MM.1S (cell line): ENCODE results near the gene GTPBP3.

Source experiments
- DNase-seq: peaks from one replicate; pipeline ENCODE4 v3.0.0-alpha.2; 2015
- H2AFZ ChIP-seq: fragments of 300-600 bp; sonication (generic); 2 replicates; pipeline ENCODE4 v1.6.0; 2016; ENCODE audit warnings: antibody characterized with exemption, low read length
- H3F3A ChIP-seq: fragments of 300-600 bp; sonication (generic); 2 replicates; pipeline ENCODE4 v1.6.1; 2016; ENCODE audit warnings: mild to moderate bottlenecking, antibody characterized with exemption, low read length, moderate library complexity, mixed read lengths; ENCODE audit not compliant: insufficient read depth
- H3K27ac ChIP-seq: fragments of 300-600 bp; sonication (generic); 2 replicates; pipeline ENCODE4 v1.5.1; 2016; ENCODE audit warnings: mild to moderate bottlenecking, low read length
- H3K27me3 ChIP-seq: fragments of 300-600 bp; sonication (generic); replicated peaks from 2 replicates; pipeline ENCODE4 v1.6.0; 2016; ENCODE audit warnings: low read length; ENCODE audit not compliant: insufficient read depth
- H3K36me3 ChIP-seq: fragments of 300-600 bp; sonication (generic); replicated peaks from 2 replicates; pipeline ENCODE4 v1.6.1; 2016; ENCODE audit warnings: mild to moderate bottlenecking, low read length, mixed read lengths; ENCODE audit not compliant: insufficient read depth
- H3K4me1 ChIP-seq: fragments of 300-600 bp; sonication (generic); 2 replicates; pipeline ENCODE4 v1.6.1; 2016; ENCODE audit warnings: low read length, mixed read lengths
- H3K4me2 ChIP-seq: fragments of 300-600 bp; sonication (generic); 2 replicates; pipeline ENCODE4 v1.6.0; 2016; ENCODE audit warnings: low read depth, low read length
- H3K4me3 ChIP-seq: fragments of 300-600 bp; sonication (generic); 2 replicates; pipeline ENCODE4 v1.5.1; 2016; ENCODE audit warnings: low read length, mixed read lengths
- H3K79me2 ChIP-seq: fragments of 300-600 bp; sonication (generic); 2 replicates; pipeline ENCODE4 v1.6.1; 2016; ENCODE audit warnings: mixed run types, low read length, mixed read lengths
- H3K9ac ChIP-seq: fragments of 300-600 bp; sonication (generic); 2 replicates; pipeline ENCODE4 v1.6.1; 2016; ENCODE audit warnings: low read length, mixed read lengths
- H3K9me2 ChIP-seq: fragments of 300-600 bp; sonication (generic); replicated peaks from 2 replicates; pipeline ENCODE4 v1.6.1; 2016; ENCODE audit warnings: mild to moderate bottlenecking, low read length, mixed read lengths; ENCODE audit not compliant: insufficient read depth
- H3K9me3 ChIP-seq: fragments of 300-600 bp; sonication (generic); replicated peaks from 2 replicates; pipeline ENCODE4 v1.6.1; 2016; ENCODE audit warnings: mild to moderate bottlenecking, low read length, mixed read lengths; ENCODE audit not compliant: insufficient read depth
- H4K20me1 ChIP-seq: fragments of 300-600 bp; sonication (generic); 2 replicates; pipeline ENCODE4 v1.6.1; 2016; ENCODE audit warnings: mild to moderate bottlenecking, low read length, moderate library complexity, mixed read lengths; ENCODE audit not compliant: insufficient read depth
- EZH2 ChIP-seq: fragments of 300-600 bp; sonication (generic); optimal IDR thresholded peaks from 2 replicates; pipeline ENCODE3; 2017; ENCODE audit warnings: low read depth, mild to moderate bottlenecking, antibody characterized with exemption, low read length, mixed read lengths
- EZH2phosphoT487 ChIP-seq: fragments of 300-600 bp; sonication (generic); IDR thresholded peaks from 2 replicates; pipeline ENCODE4 v1.6.1; 2018; ENCODE audit warnings: antibody characterized with exemption, low read length
- TF ChIP-seq, protein P1 (sequence below): fragments of 300-600 bp; sonication (generic); IDR thresholded peaks from 2 replicates; pipeline ENCODE4 v1.5.1; 2016; ENCODE audit warnings: antibody characterized with exemption, low read length, mixed read lengths

Gene GTPBP3

GRCh38 chr19:17332677-17333581 is 4.4 kb upstream of the GTPBP3 start:
- Histone ChIP-seq H3K27ac (no peak overlapping the region), H3K9ac (no peak overlapping the region), H3K4me2 (no peak overlapping the region), H2AFZ (no peak overlapping the region), H3F3A (peaks cover 18% of the 10 kb centered on the region), H3K9me2 (no peaks in the 10 kb centered on the region), H3K79me2 (peaks cover 1% of the 10 kb centered on the region), H3K4me1 (0 out of 2 replicates have a peak, but pooled peaks cover 5% of the 10 kb centered on the region), H3K27me3 (peaks cover 31% of the 10 kb centered on the region), H4K20me1 (no peaks in the 10 kb centered on the region), H3K4me3 (no peak overlapping the region), H3K9me3 (no peaks in the 10 kb centered on the region), H3K36me3 (no peaks in the 10 kb centered on the region)
- TF ChIP-seq, protein P1, sequence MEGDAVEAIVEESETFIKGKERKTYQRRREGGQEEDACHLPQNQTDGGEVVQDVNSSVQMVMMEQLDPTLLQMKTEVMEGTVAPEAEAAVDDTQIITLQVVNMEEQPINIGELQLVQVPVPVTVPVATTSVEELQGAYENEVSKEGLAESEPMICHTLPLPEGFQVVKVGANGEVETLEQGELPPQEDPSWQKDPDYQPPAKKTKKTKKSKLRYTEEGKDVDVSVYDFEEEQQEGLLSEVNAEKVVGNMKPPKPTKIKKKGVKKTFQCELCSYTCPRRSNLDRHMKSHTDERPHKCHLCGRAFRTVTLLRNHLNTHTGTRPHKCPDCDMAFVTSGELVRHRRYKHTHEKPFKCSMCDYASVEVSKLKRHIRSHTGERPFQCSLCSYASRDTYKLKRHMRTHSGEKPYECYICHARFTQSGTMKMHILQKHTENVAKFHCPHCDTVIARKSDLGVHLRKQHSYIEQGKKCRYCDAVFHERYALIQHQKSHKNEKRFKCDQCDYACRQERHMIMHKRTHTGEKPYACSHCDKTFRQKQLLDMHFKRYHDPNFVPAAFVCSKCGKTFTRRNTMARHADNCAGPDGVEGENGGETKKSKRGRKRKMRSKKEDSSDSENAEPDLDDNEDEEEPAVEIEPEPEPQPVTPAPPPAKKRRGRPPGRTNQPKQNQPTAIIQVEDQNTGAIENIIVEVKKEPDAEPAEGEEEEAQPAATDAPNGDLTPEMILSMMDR, result no peak
- no peak for TF ChIP-seq EZH2
- TF ChIP-seq EZH2phosphoT487, result no peak
- DNase-seq, result peak; percentile 37

- peak overlapping the region; percentile 83 for H2AFZ ChIP-seq
- peak; percentile 43 for DNase-seq
- no peak overlapping the region for H3K27ac ChIP-seq
These were observed 3.5 kb upstream of the GTPBP3 start for GRCh38 chr19:17333611-17334413.

More at GRCh38 chr19:17333611-17334413, 3.5 kb upstream of the GTPBP3 start:
- Histone ChIP-seq H3K9ac (peak overlapping the region; percentile 41; the same call in 1 of the 2 replicates), H3K4me2 (peak overlapping the region; percentile 87), H4K20me1 (no peaks in the 10 kb centered on the region), H3K36me3 (no peaks in the 10 kb centered on the region), H3K27me3 (peaks cover 26% of the 10 kb centered on the region), H3F3A (peaks cover 18% of the 10 kb centered on the region), H3K9me3 (no peaks in the 10 kb centered on the region), H3K4me3 (peak overlapping the region; percentile 69), H3K4me1 (peaks cover 10% of the 10 kb centered on the region), H3K9me2 (no peaks in the 10 kb centered on the region), H3K79me2 (peaks cover 10% of the 10 kb centered on the region)
- TF ChIP-seq, protein P1, result no peak
- TF ChIP-seq EZH2 (no peak), EZH2phosphoT487 (no peak)
